MCF 10A (cell line): ENCODE data around the gene STK32B. TPM values are rescaled to one million over a fixed set of nuclear protein-coding genes. Genes with fewer than 3 reads are reported as not detected.

ENCODE experiments used
- BruUV-seq: library from RNA; stranded (reverse); fragments of 400-500 nt; replicated peaks from 2 replicates; lab custom pipeline; 2021; lab: Mats Ljungman, UMichigan
- CTCF ChIA-PET: fragments of 300-600 bp; sonication (Branson Sonifier 250); formaldehyde crosslinking; extraction: SDS; loops from one replicate; lab custom pipeline; 2021; ENCODE audit warnings: antibody characterized with exemption, inconsistent platforms; lab: Yijun Ruan, JAX
- POLR2A ChIA-PET: fragments of 300-600, 350-650 bp; sonication (Branson Sonifier 250); formaldehyde crosslinking; extraction: SDS; loops from one replicate; lab custom pipeline; 2020; ENCODE audit warnings: antibody characterized with exemption, inconsistent platforms; lab: Yijun Ruan, JAX
- DNase-seq: peaks from one replicate; pipeline ENCODE4 v3.0.0-alpha.2; 2018; ENCODE audit not compliant: unreplicated experiment
- H3K27ac Mint-ChIP-seq: one replicate; pipeline ENCODE4 v1.8.0; 2022; ENCODE audit warnings: mild to moderate bottlenecking, low read depth, mixed read lengths; ENCODE audit not compliant: unreplicated experiment
- H3K27me3 Mint-ChIP-seq: one replicate; pipeline ENCODE4 v1.8.0; 2022; ENCODE audit warnings: mixed read lengths; ENCODE audit not compliant: insufficient read depth, unreplicated experiment
- H3K36me3 Mint-ChIP-seq: one replicate; pipeline ENCODE4 v1.8.0; 2022; ENCODE audit warnings: mild to moderate bottlenecking, moderate library complexity, mixed read lengths; ENCODE audit not compliant: insufficient read depth, unreplicated experiment
- H3K4me1 Mint-ChIP-seq: one replicate; pipeline ENCODE4 v1.8.0; 2022; ENCODE audit warnings: mixed read lengths; ENCODE audit not compliant: insufficient read depth, unreplicated experiment
- H3K4me3 Mint-ChIP-seq: one replicate; pipeline ENCODE4 v1.8.0; 2022; ENCODE audit warnings: mild to moderate bottlenecking, moderate library complexity, mixed read lengths; ENCODE audit not compliant: unreplicated experiment
- H3K9me3 Mint-ChIP-seq: one replicate; pipeline ENCODE4 v1.8.0; 2022; ENCODE audit warnings: mixed read lengths; ENCODE audit not compliant: unreplicated experiment
- intact Hi-C: fragments of 100-400 bp; cut with micrococcal nuclease; formaldehyde crosslinking; loops from 2 replicates; pipeline ENCODE4 v1.14.1; 2022
- total RNA-seq: library from RNA; stranded (reverse); gene quantifications from 2 replicates; pipeline ENCODE4 v1.2.3, GENCODE V29; 2022
- TF ChIP-seq, protein P1 (sequence below): fragments of 200-600 bp; IDR thresholded peaks from one replicate; pipeline ENCODE4 v1.8.0; 2022; ENCODE audit warnings: antibody characterized with exemption, mild to moderate bottlenecking; ENCODE audit not compliant: unreplicated experiment

Gene STK32B
- total RNA-seq, 1 experiment from 2014 or later = not detected

DNA sequence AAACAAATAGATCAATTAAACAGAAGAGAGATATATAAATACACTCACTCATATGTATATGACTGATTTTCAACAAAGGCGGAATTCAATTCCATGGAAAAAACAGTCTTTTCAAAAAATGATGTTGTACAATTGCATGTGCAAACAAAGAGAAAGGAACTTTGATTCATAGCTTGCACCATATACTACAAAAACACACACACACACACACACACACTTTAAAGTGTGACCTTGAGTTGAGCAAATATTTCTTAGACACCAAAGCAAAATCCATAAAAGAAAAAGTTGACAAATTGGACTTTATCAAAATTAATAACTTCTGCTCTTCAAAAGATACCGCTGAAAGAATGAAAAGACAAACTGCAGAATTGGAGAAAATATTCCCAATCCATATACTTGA, 488.3 kb downstream of the STK32B start:
- Mint-ChIP-seq H3K9me3 (no peaks in the 10 kb centered on the region), H3K36me3 (no peaks in the 10 kb centered on the region), H3K27me3 (no peaks in the 10 kb centered on the region), H3K27ac (no peak overlapping the region), H3K4me1 (no peaks in the 10 kb centered on the region), H3K4me3 (no peak overlapping the region)
- TF ChIP-seq, protein P1, sequence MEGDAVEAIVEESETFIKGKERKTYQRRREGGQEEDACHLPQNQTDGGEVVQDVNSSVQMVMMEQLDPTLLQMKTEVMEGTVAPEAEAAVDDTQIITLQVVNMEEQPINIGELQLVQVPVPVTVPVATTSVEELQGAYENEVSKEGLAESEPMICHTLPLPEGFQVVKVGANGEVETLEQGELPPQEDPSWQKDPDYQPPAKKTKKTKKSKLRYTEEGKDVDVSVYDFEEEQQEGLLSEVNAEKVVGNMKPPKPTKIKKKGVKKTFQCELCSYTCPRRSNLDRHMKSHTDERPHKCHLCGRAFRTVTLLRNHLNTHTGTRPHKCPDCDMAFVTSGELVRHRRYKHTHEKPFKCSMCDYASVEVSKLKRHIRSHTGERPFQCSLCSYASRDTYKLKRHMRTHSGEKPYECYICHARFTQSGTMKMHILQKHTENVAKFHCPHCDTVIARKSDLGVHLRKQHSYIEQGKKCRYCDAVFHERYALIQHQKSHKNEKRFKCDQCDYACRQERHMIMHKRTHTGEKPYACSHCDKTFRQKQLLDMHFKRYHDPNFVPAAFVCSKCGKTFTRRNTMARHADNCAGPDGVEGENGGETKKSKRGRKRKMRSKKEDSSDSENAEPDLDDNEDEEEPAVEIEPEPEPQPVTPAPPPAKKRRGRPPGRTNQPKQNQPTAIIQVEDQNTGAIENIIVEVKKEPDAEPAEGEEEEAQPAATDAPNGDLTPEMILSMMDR = no peak
- intact Hi-C loops = no loop called here
- ChIA-PET POLR2A (no interaction called here), CTCF (interaction anchor here (0.6 to 0.9 kb wide), 4 partner anchors 29 to 487 kb away, joined by 3 to 4 read pairs (median 4); no protein-coding TSS in a partner anchor)
- BruUV-seq = no TSS peak
- no peak for DNase-seq

DNA sequence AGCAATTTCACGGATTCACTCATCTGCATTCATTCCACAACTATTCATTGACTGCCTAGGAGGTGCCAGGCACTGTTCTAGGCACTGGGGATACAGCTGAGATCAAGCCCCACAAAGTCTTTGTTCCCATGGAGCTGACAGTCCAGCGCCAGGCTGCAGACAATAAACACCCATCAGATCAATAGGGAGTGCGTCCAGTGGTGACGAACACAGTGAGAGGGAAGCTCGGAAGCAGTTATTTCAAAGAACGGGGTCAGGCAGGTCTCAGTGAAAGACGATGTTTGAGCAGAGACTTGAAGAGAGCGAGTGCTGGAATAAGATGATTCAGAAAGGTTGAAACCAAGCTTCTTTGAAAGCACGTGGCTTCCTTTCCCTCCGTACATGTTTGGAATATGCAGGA, 489.9 kb downstream of the STK32B start:
- no peaks in the 10 kb centered on the region for H3K4me1 Mint-ChIP-seq
- no peaks in the 10 kb centered on the region for H3K27me3 Mint-ChIP-seq
- H3K36me3 Mint-ChIP-seq = no peaks in the 10 kb centered on the region
- H3K27ac Mint-ChIP-seq = no peak overlapping the region
- intact Hi-C loops = no loop called here
- TF ChIP-seq, protein P1 = no peak
- ChIA-PET CTCF (interaction anchor here (0.6 kb wide), 1 partner anchor 82 kb away, joined by 4 read pairs; no protein-coding TSS in a partner anchor), POLR2A (no interaction called here)
- DNase-seq = no peak
- no peaks in the 10 kb centered on the region for H3K9me3 Mint-ChIP-seq
- H3K4me3 Mint-ChIP-seq = no peak overlapping the region
- no TSS peak for BruUV-seq

DNA sequence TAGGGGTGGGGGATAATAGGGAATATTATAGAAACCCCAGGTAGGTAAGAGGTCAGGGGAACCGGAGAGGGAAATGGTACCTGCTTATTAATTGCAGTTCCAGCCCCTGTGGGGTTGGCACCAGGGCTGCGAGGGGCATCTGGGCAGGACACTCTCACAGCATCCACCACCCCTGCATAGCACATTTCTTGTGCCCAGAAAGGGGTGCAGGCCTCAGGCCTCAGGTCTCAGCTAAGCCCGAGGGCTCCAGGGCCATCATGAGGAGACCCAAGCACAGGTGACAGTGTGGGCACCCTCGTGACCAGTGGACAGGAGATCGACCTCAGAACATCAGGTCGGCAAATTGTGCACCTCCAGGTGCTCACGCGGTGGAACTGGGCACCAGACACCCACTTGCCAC, 492.4 kb downstream of the STK32B start:
- Mint-ChIP-seq H3K9me3 (no peaks in the 10 kb centered on the region), H3K27me3 (no peaks in the 10 kb centered on the region), H3K4me1 (no peaks in the 10 kb centered on the region), H3K27ac (no peak overlapping the region), H3K36me3 (no peaks in the 10 kb centered on the region), H3K4me3 (no peak overlapping the region)
- ChIA-PET CTCF (interaction anchor here (0.7 kb wide), 1 partner anchor 245 kb away, joined by 3 read pairs; no protein-coding TSS in a partner anchor), POLR2A (no interaction called here)
- DNase-seq = no peak
- no TSS peak for BruUV-seq
- intact Hi-C loops = no loop called here
- TF ChIP-seq, protein P1 = no peak

DNA sequence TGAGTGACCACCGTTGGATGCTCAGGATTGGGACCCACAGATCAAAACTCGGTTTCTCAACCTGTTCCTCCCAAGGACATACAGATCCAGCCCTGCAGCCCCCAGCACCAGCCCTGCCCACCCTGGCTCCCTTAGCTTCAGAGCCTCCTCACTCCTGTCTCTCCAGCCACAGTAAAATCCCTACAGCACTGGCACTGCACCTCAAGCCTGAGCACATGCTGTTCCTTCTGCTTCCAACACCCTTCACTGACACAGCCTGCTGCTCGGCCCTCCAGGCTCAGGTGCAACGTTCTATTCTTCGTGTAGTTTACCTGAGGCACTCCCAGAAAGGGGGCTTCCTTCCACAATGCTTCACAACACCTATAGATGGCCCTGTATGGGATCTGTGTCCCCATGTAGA, 493.5 kb downstream of the STK32B start:
- Mint-ChIP-seq H3K27ac (no peak overlapping the region), H3K4me1 (no peaks in the 10 kb centered on the region), H3K4me3 (no peak overlapping the region), H3K27me3 (no peaks in the 10 kb centered on the region), H3K36me3 (no peaks in the 10 kb centered on the region), H3K9me3 (peaks cover 4% of the 10 kb centered on the region)
- ChIA-PET POLR2A (no interaction called here), CTCF (no interaction called here)
- DNase-seq = no peak
- BruUV-seq = no TSS peak
- TF ChIP-seq, protein P1 = no peak
- intact Hi-C loops = no loop called here
